SH-SY5Y (cell line): ENCODE data around the gene NLGN4Y.

Experiments used
- GATA2 ChIP-seq: IDR thresholded peaks from 2 replicates; pipeline ENCODE4 v1.6.1; 2011; ENCODE audit warnings: mild to moderate bottlenecking, low read depth, low read length
- GATA3 ChIP-seq: IDR thresholded peaks from 2 replicates; pipeline ENCODE4 v1.6.1; 2011; ENCODE audit warnings: low read depth, mild to moderate bottlenecking, low read length, moderate library complexity

- TF ChIP-seq GATA3 (no peak), GATA2 (no peak)
Observed at GRCh38 chrY:14829366-14829885, 305.1 kb downstream of the NLGN4Y start.
